ENCODE results near the gene TIGAR. TPM values are rescaled to one million over a fixed set of nuclear protein-coding genes. Genes with fewer than 3 reads are reported as not detected.
A peak's percentile ranks its signal among the peaks of the same experiment; 100 is the strongest.

The TIGAR gene
- polyA plus RNA-seq, 2 of the 4 experiments (the other 2 are of a cell fraction) = 24.5 to 50.9 TPM

DNA sequence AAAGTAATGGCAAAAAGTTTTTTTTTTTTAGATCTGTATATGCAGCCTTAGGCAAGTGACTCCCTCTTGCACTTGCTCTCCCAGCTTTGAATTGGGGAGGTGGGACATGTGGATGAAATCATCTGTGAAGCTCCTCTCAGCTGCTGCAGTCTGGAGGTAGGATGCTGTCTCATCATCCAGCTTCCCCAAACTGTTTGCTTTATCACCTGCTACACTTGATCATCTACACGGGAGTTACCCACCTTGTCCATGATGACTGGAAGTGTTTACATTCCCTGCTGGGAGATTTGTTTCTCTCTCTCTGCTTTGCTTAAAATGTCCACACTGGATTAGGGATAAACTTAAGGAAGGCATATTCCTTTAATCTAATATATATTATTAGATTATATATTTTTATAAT is 67.0 kb downstream of the TIGAR start (continued):
- TF ChIP-seq, protein P1, sequence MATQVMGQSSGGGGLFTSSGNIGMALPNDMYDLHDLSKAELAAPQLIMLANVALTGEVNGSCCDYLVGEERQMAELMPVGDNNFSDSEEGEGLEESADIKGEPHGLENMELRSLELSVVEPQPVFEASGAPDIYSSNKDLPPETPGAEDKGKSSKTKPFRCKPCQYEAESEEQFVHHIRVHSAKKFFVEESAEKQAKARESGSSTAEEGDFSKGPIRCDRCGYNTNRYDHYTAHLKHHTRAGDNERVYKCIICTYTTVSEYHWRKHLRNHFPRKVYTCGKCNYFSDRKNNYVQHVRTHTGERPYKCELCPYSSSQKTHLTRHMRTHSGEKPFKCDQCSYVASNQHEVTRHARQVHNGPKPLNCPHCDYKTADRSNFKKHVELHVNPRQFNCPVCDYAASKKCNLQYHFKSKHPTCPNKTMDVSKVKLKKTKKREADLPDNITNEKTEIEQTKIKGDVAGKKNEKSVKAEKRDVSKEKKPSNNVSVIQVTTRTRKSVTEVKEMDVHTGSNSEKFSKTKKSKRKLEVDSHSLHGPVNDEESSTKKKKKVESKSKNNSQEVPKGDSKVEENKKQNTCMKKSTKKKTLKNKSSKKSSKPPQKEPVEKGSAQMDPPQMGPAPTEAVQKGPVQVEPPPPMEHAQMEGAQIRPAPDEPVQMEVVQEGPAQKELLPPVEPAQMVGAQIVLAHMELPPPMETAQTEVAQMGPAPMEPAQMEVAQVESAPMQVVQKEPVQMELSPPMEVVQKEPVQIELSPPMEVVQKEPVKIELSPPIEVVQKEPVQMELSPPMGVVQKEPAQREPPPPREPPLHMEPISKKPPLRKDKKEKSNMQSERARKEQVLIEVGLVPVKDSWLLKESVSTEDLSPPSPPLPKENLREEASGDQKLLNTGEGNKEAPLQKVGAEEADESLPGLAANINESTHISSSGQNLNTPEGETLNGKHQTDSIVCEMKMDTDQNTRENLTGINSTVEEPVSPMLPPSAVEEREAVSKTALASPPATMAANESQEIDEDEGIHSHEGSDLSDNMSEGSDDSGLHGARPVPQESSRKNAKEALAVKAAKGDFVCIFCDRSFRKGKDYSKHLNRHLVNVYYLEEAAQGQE (IDR thresholded peaks at IDR 0.05) = no peak
- TF ChIP-seq ZSCAN20 (CRISPR knock-in tag; IDR thresholded peaks at IDR 0.05) = no peak

DNA sequence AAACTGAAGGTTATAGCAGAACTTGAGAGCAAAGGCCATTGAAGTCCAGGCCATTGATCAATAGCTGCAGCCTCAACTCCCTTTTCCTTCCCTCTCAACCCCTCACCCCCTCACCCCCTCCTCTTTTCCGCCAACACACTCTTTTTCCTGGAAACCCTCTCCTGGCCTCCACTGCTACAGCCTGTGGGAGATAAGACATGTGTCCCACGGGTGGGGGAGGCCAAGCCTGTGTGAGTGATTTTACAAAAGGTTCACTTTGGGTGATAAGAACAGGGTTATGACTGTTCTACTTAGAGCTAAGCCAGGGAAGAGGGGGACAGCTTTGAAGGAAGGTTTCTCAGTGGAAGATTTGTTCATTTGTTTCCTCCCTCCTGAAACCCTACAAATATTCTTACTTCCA is 67.6 kb downstream of the TIGAR start:
- H3K4me1 ChIP-seq = no peaks in the 10 kb centered on the region
- no peak overlapping the region for H3K4me3 ChIP-seq
- TF ChIP-seq ZC3H11A (IDR thresholded peaks at IDR 0.05) = no peak
- no peak for TF ChIP-seq EP300 (IDR thresholded peaks at IDR 0.05)
- TF ChIP-seq, protein P2, sequence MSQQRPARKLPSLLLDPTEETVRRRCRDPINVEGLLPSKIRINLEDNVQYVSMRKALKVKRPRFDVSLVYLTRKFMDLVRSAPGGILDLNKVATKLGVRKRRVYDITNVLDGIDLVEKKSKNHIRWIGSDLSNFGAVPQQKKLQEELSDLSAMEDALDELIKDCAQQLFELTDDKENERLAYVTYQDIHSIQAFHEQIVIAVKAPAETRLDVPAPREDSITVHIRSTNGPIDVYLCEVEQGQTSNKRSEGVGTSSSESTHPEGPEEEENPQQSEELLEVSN (IDR thresholded peaks at IDR 0.05; ENCODE audit: borderline replicate concordance, low read depth) = no peak
- no peak for TF ChIP-seq HOXB5 (CRISPR knock-in tag; IDR thresholded peaks at IDR 0.05)
- TF ChIP-seq, protein P3, sequence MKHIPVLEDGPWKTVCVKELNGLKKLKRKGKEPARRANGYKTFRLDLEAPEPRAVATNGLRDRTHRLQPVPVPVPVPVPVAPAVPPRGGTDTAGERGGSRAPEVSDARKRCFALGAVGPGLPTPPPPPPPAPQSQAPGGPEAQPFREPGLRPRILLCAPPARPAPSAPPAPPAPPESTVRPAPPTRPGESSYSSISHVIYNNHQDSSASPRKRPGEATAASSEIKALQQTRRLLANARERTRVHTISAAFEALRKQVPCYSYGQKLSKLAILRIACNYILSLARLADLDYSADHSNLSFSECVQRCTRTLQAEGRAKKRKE (CRISPR knock-in tag; IDR thresholded peaks at IDR 0.05; ENCODE audit: low read depth) = no peak
- no peak for TF ChIP-seq EHF (CRISPR knock-in tag; IDR thresholded peaks at IDR 0.05)
- CTCF ChIA-PET = interaction anchor here (1.0 kb wide), 1 partner anchor 24 kb away, joined by 3 read pairs; no protein-coding TSS in a partner anchor
- no peak overlapping the region for H3K27ac ChIP-seq
- WGBS (ENCODE audit: missing lambda C conversion rate) = 6% methylated on average over 2 of the region's 2 CpGs
- FAIRE-seq = no peak
- ATAC-seq = no peak
- POLR2A ChIA-PET = no interaction called here
- no peaks in the 10 kb centered on the region for H3K9me3 ChIP-seq
- no peak overlapping the region for H3K4me2 ChIP-seq
- no peak for DNase-seq (ENCODE audit: low read depth in 1 of 2, low spot score in 1 of 2)

DNA sequence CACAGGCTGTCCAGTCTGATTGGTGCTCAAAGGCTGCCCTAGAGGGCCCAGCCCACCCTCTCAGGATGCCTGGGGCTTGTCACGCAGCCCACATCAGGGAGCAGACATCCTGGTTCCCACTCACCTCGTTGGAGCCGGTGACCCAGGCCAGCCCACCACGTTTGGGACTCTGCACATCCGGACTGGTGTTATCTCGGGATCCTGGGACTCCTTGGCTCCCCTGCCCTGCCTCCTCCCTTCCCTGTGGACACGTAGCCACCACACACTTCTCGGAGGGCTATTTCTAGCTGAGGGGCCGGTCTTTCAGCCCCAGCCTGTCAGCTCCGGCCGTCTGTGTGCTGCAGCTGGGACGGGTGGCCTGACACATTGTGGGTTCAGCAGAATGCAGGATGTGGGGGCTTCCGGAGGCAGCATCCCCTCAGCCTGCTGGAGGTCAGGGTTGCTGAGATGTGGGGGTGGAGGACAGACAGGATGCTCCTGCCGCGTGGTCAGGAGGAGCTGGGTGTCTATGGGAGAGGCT is 71.3 kb downstream of the TIGAR start:
- FAIRE-seq = no peak
- ATAC-seq = peak in 1 of 2 experiments; percentile 21; a peak in 1 of 6 replicates
- 24% methylated on average over 9 of the region's 15 CpGs for WGBS (ENCODE audit: missing lambda C conversion rate)
- no peaks in the 10 kb centered on the region for H3K9me3 ChIP-seq
- CTCF ChIA-PET = interaction anchor here (1.0 kb wide), 1 partner anchor 115 kb away, joined by 3 read pairs; no protein-coding TSS in a partner anchor
- POLR2A ChIA-PET = no interaction called here
- H3K4me3 ChIP-seq = no peak overlapping the region
- DNase-seq (ENCODE audit: low read depth in 1 of 2, low spot score in 1 of 2) = no peak
- H3K4me2 ChIP-seq = no peak overlapping the region
- no peak for TF ChIP-seq NPAS2 (CRISPR knock-in tag; IDR thresholded peaks at IDR 0.05; ENCODE audit: borderline replicate concordance)
- TF ChIP-seq, protein P4, sequence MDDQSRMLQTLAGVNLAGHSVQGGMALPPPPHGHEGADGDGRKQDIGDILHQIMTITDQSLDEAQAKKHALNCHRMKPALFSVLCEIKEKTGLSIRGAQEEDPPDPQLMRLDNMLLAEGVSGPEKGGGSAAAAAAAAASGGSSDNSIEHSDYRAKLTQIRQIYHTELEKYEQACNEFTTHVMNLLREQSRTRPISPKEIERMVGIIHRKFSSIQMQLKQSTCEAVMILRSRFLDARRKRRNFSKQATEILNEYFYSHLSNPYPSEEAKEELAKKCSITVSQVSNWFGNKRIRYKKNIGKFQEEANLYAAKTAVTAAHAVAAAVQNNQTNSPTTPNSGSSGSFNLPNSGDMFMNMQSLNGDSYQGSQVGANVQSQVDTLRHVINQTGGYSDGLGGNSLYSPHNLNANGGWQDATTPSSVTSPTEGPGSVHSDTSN (IDR thresholded peaks at IDR 0.05) = no peak
- TF ChIP-seq, protein P1 (IDR thresholded peaks at IDR 0.05) = no peak
- no peak for TF ChIP-seq TP53 (CRISPR knock-in tag; IDR thresholded peaks at IDR 0.05)
- no peak for TF ChIP-seq ZFP36 (IDR thresholded peaks at IDR 0.05; ENCODE audit: borderline replicate concordance, partially characterized antibody)
- TF ChIP-seq CHD4 (IDR thresholded peaks at IDR 0.05; ENCODE audit: borderline replicate concordance) = no peak
- TF ChIP-seq EHF (CRISPR knock-in tag; IDR thresholded peaks at IDR 0.05) = no peak
- no peak for TF ChIP-seq RNF2 (IDR thresholded peaks at IDR 0.05; ENCODE audit: borderline replicate concordance, low read depth)
- no peak for TF ChIP-seq HEYL (CRISPR knock-in tag; IDR thresholded peaks at IDR 0.05)
- H3K4me1 ChIP-seq = no peaks in the 10 kb centered on the region
- no peak overlapping the region for H3K27ac ChIP-seq

Data from A549 (cell line).